HFFc6 (cell line): ENCODE data around the gene UBXN11. TPM values are rescaled to one million over a fixed set of nuclear protein-coding genes. Genes with fewer than 3 reads are reported as not detected.

Source experiments
- DNase-seq: peaks from one replicate; pipeline ENCODE4 v3.0.0-alpha.2; 2018
- H3K27ac Mint-ChIP-seq: 2 replicates; pipeline ENCODE4 v1.8.0; 2020; ENCODE audit warnings: mild to moderate bottlenecking, mixed read lengths
- H3K27me3 Mint-ChIP-seq: 2 replicates; pipeline ENCODE4 v1.8.0; 2021; ENCODE audit warnings: mild to moderate bottlenecking, moderate library complexity, mixed read lengths; ENCODE audit not compliant: insufficient read depth
- H3K36me3 Mint-ChIP-seq: 2 replicates; pipeline ENCODE4 v1.8.0; 2021; ENCODE audit warnings: low read depth, mixed read lengths
- H3K4me1 Mint-ChIP-seq: 2 replicates; pipeline ENCODE4 v1.8.0; 2020; ENCODE audit warnings: low read depth, mixed read lengths
- H3K4me3 Mint-ChIP-seq: 2 replicates; pipeline ENCODE4 v1.8.0; 2020; ENCODE audit warnings: mild to moderate bottlenecking, moderate library complexity, mixed read lengths
- H3K9me3 Mint-ChIP-seq: 2 replicates; pipeline ENCODE4 v1.8.0; 2020; ENCODE audit warnings: mild to moderate bottlenecking, mixed read lengths
- CTCF ChIP-seq: fragments of 200-600 bp; sonication (generic); IDR thresholded peaks from 2 replicates; pipeline ENCODE4 v1.5.0; 2021; ENCODE audit warnings: antibody characterized with exemption, mild to moderate bottlenecking
- long read RNA-seq: library from polyadenylated mRNA; unstranded; transcript quantifications from one replicate; pipeline ENCODE4 v2.0.0, GENCODE V29; 2019
- total RNA-seq, 6 experiments: library from RNA; stranded (reverse); fragmentation: NEBNext Ultra II Directional; extraction: Animal tissue kit (Norgen Biotek cat#: 25700); gene quantifications; 2 replicates in 1 of 6; 3 replicates in 5 of 6; pipeline ENCODE4 v1.2.3, GENCODE V29; 2021

The UBXN11 gene
- 10 to 100 TPM in 4 of 6 experiments, 1 to 10 TPM in 2; 9.5 to 11.9 (median 10.5) TPM for total RNA-seq
- long read RNA-seq, partial matches to known transcripts: 3 of 6 reads
- long read RNA-seq, other reads (novel, unspliced or antisense): 1 of 6 reads

- Mint-ChIP-seq H3K4me1 (peaks cover 34% of the 10 kb centered on the region), H3K4me3 (peak within 1 kb of the TSS; percentile 95), H3K27me3 (peaks cover 3% of the 10 kb centered on the region), H3K9me3 (no peaks in the 10 kb centered on the region), H3K27ac (peak within 1 kb of the TSS; percentile 95), H3K36me3 (no peaks in the 10 kb centered on the region)
- DNase-seq: peak; percentile 95
- no peak for TF ChIP-seq CTCF
These were observed at the start of gene UBXN11 for GRCh38 chr1:26306290-26307229. Gene UBXN11, minus strand, starts transcription at chr1:26306636. Its CDS starts 3,753 bp downstream, at chr1:26302883.

GRCh38 chr1:26356106-26356505 lies 49.7 kb upstream of the UBXN11 start:
- no peak for DNase-seq
- H3K9me3 Mint-ChIP-seq: no peaks in the 10 kb centered on the region

GRCh38 chr1:26354972-26355371 lies 48.5 kb upstream of the UBXN11 start:
- no peak for DNase-seq
- no peak for TF ChIP-seq CTCF
- Mint-ChIP-seq H3K4me1 (peaks cover 41% of the 10 kb centered on the region), H3K9me3 (no peaks in the 10 kb centered on the region), H3K27ac (no peak overlapping the region), H3K27me3 (peaks cover 17% of the 10 kb centered on the region), H3K36me3 (no peaks in the 10 kb centered on the region), H3K4me3 (no peak overlapping the region)

More at GRCh38 chr1:26356106-26356505, 49.7 kb upstream of the UBXN11 start:
- H3K36me3 Mint-ChIP-seq: no peaks in the 10 kb centered on the region
- no peak for TF ChIP-seq CTCF
- H3K4me1 Mint-ChIP-seq: peaks cover 34% of the 10 kb centered on the region
- peaks cover 25% of the 10 kb centered on the region for H3K27me3 Mint-ChIP-seq
- no peak overlapping the region for H3K4me3 Mint-ChIP-seq
- H3K27ac Mint-ChIP-seq: no peak overlapping the region

- no peak for TF ChIP-seq CTCF
- H3K4me3 Mint-ChIP-seq: no peak within 1 kb of the TSS
- no peak within 1 kb of the TSS for H3K27ac Mint-ChIP-seq
- no peak for DNase-seq
- peaks cover 12% of the 10 kb centered on the region for H3K27me3 Mint-ChIP-seq
- H3K36me3 Mint-ChIP-seq: no peaks in the 10 kb centered on the region
- H3K4me1 Mint-ChIP-seq: peaks cover 48% of the 10 kb centered on the region
- no peaks in the 10 kb centered on the region for H3K9me3 Mint-ChIP-seq
These were observed 47.8 kb upstream of the UBXN11 start, which contains the start of gene CRYBG2 for GRCh38 chr1:26353976-26354820. Gene CRYBG2, minus strand, starts transcription at chr1:26354130. Its CDS starts 7,473 bp downstream, at chr1:26346657.

- no peaks in the 10 kb centered on the region for H3K36me3 Mint-ChIP-seq
- no peaks in the 10 kb centered on the region for H3K9me3 Mint-ChIP-seq
- no peak for TF ChIP-seq CTCF
- DNase-seq: no peak
- peaks cover 40% of the 10 kb centered on the region for H3K4me1 Mint-ChIP-seq
- no peak overlapping the region for H3K27ac Mint-ChIP-seq
- H3K4me3 Mint-ChIP-seq: no peak overlapping the region
- peaks cover 10% of the 10 kb centered on the region for H3K27me3 Mint-ChIP-seq
These were observed 46.9 kb upstream of the UBXN11 start for GRCh38 chr1:26353210-26353859.
